GM13976 (cell line): ENCODE data around the gene C3orf22.

Source experiments
- DNase-seq: peaks from one replicate; pipeline ENCODE4 v3.0.0; 2012; ENCODE audit warnings: low spot score
- in situ Hi-C: fragments of 300-500 bp; cut with MboI; formaldehyde crosslinking; loops from one replicate; pipeline ENCODE4 v1.12.0; 2022; ENCODE audit warnings: low sequenced_read_pairs, mixed read lengths, inconsistent platforms; ENCODE audit not compliant: unreplicated experiment
- TF ChIP-seq, protein P1 (sequence below): IDR thresholded peaks from 2 replicates; pipeline ENCODE4 v1.5.1; 2012; ENCODE audit warnings: borderline replicate concordance, mild to moderate bottlenecking; ENCODE audit not compliant: insufficient read depth; ENCODE audit errors: extremely low read depth, missing control alignments, control extremely low read depth

Gene C3orf22

GRCh38 chr3:126508564-126508964 is 50.2 kb downstream of the C3orf22 start:
- DNase-seq = no peak
- in situ Hi-C loops = no loop called here
- TF ChIP-seq, protein P1, sequence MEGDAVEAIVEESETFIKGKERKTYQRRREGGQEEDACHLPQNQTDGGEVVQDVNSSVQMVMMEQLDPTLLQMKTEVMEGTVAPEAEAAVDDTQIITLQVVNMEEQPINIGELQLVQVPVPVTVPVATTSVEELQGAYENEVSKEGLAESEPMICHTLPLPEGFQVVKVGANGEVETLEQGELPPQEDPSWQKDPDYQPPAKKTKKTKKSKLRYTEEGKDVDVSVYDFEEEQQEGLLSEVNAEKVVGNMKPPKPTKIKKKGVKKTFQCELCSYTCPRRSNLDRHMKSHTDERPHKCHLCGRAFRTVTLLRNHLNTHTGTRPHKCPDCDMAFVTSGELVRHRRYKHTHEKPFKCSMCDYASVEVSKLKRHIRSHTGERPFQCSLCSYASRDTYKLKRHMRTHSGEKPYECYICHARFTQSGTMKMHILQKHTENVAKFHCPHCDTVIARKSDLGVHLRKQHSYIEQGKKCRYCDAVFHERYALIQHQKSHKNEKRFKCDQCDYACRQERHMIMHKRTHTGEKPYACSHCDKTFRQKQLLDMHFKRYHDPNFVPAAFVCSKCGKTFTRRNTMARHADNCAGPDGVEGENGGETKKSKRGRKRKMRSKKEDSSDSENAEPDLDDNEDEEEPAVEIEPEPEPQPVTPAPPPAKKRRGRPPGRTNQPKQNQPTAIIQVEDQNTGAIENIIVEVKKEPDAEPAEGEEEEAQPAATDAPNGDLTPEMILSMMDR = no peak

DNA sequence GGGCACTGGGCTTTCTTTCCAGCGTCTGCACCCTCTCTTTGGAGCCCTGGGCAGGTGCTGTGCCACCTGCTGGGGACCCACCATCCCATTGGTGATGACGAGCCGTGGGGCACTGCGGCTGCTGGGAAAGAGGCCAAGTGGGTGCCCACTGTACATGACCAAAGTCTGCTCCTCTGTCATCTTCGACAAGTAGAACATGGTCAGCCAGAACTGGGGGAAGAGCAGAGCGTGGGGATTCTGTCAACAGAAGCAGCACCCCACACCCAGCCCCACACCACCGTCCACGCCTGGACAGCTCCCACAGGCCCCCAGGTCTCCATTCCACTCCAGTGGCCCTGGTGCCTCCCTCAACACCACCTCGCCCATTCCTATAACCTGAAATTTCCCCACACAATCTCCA is 50.8 kb downstream of the C3orf22 start:
- no peak for DNase-seq
- in situ Hi-C loops = no loop called here
- TF ChIP-seq, protein P1 = no peak

- in situ Hi-C loops = no loop called here
- TF ChIP-seq, protein P1 = no peak
- no peak for DNase-seq
Measured at GRCh38 chr3:126503701-126504100, 55.0 kb downstream of the C3orf22 start.

GRCh38 chr3:126502656-126503055 is 56.1 kb downstream of the C3orf22 start:
- in situ Hi-C loops = no loop called here
- DNase-seq = no peak
- TF ChIP-seq, protein P1 = no peak

GRCh38 chr3:126501736-126502135 is 57.0 kb downstream of the C3orf22 start:
- TF ChIP-seq, protein P1 = no peak
- in situ Hi-C loops = no loop called here
- DNase-seq = no peak

DNA sequence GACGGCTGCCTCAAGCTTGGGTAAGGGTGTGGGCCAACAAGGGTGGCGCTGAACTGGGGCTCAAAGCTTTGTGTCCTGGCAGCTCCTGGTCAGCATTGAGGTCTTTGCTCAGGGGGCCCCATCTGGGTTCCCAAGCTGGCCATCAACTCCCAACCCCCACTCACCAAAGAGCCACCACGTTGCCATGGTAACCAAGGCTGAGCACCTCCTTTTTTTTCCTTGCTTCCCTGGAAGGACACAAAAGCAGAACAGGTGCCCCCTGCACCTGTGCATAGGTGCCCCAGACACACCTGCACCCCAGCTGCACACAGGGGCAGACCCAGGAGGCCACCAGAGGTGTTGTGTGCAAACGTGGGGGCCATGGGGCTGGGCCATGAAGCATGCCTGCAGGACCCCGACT is 57.7 kb downstream of the C3orf22 start:
- in situ Hi-C loops = no loop called here
- DNase-seq = no peak
- TF ChIP-seq, protein P1 = no peak

GRCh38 chr3:126500016-126500415 is 58.7 kb downstream of the C3orf22 start:
- no peak for DNase-seq
- TF ChIP-seq, protein P1 = no peak
- in situ Hi-C loops = no loop called here
